ENCODE data around the gene ATF6B.
"Not testable (repeated sequence)": the region's sequence is repeated elsewhere in the genome, so short reads cannot be mapped to it uniquely, and the experiment has no call there.

The ATF6B gene

DNA sequence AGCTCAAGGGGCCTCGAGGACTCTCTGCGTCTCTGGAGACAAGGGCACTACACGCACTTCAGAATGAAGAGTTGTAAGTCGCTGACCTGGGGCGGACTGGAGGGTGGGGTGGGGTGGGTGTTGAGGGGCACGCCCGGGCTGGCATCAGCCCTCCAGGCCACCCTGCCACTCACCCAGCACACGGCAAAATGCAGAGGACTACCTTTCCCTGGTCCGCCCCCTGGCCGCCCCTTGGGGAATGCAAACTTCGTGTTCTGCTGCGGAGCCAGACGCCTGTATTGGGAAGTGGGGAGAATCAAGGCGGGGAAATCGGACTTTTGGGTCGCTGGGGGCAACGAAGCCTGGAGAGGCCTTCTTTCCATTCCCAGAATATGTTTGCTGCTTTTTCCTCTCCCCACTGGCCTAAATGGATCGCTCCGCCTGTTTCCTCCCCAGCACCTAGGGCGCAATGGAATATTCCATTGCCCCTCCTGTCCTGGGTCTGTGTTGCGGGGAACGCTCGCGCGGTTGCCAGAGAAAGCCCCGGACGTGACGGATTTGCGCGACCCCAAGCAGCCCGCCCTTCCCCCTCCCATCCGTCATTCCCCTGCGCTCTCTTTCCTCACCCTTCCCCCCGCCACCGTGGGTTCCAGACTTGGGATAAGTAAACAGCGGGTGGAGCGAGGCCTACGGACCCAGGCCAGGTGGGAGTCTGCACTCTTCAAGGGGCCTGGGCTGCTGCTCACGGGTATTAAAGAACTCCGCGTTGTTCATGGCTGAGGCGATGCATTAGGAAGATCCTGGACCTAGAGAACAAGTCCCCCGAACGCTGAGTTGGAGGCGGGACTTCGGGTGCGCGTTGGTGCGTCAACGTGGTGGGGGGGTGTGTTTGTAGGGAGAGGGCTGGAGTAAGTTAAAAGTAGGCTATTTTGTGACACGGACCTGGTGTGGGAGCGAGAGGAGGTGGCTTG, 25.8 kb upstream of the ATF6B start, which contains the start of gene PPT2:
Gene PPT2 (plus strand): TSS at position 578 of the 950 bp plus-strand sequence. CDS start 454 bp downstream, outside the sequence.
- DNase-seq, result peak; percentile 79

DNA sequence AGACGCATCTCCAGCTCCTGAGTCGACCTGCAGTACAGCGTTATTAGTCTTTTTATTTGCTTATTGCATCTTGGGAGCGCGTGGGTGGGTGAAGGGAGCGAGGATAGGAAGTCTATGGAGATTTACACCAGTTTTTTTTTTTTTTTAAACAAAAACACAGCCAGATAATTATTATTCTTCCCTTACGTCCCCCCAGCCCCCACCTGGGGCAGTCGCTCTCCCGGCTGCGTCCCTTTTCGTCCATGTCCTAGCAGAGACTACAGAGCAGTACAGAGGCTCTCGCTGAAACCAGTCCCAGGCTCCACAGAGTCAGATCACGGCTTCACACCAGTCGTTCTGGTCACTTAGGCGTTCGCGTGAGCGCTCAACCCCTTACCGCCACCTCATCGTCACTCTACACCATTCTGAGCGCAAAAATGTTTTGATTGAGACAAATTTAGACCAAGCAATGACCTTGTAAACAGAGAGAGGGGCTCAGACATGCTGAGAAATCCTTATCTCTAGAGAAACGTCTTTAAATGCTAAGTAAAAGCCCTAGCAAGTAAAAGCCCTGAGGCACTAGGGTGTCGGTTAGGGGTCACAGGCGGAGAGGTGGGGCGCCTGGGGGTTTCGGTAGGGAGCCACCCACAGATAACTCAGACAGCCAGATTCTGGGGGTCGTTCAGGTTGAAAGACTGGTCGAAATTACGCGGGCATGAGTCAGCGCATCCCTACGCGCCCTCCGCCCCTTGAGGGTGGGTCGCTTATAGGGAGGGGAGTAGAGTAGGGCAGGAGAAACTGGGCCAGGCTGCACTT, 24.9 kb upstream of the ATF6B start:
- DNase-seq, result no peak

DNA sequence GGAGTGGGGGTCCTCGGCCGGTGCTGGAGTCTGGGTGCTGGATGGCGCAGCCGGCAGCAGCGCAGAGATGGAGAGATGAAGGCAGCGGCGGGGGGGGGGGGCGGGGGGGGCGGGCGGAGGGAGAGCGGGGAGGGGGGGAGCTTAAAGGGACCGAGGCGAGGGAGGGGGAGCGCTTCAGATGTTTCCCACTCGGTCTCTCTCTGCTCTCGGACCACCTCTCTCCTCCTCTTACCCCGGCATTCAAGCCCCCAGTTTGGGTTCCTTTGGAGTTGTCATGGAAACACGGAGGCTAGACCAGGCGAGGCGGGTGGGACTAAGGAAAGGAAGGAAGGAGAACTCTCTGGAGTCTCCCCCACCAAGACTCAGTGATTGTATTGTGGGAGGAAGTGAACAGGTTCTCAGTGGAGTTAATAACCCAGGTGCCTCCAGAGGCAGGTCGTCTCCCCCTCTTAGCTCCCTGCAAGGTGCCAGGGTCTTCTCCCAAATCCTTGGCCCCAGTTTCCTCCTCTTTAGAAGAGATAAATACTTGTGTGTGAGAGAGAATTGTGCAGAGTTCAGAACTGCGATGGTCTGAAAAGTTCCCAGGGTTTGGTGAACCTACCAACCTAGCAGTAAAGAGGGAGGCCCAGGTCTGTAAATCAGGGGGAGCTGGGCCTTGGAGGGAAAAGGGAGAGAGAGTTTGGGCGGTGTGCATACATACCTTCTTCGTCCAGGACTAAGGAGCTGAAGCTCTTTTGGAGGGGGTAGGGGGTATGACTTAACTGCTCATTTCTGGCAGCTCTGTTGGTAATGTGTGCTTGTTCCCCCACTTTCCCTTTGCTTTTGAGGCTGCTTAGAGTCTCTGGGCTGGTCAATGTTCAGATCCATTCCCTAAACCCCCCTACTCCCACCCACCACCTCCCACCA, 24.1 kb upstream of the ATF6B start, which contains the start of gene PRRT1:
Gene PRRT1 (minus strand): TSS at position 77 of the 906 bp plus-strand sequence. CDS start 112 bp downstream, outside the sequence.
- DNase-seq, result no peak

DNA sequence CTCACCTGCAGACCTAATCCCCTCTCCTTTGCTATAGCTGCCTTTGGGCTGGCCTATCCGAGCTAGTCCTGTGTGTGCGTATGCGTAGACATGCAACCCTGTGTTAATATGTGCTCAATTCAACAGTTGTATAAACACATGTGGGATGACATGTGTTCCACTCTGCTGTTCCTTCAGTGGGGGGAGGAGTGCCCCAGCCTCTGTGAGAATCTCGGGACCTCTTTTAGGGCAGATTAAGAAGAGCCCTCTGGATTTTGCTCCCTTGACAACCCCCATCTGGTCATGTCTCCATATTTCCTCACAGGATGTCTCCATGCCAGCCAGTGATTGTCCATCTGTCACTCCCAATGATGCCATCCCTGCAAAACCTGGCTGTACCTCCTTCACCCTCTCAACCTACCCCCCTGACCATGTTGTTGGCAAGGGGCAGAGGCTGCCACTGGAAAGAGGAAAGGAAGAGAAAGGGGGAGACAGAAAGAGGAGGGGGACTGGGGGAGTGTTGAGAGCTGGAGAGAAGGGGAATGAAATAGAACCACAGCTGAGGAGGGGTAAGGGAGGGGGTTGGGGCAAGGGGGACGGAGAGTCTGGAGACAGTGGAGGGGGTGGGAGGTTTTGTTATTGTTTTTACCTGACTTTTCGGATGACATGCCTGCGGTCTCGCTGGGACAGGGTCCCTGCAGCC, 23.3 kb upstream of the ATF6B start:
- DNase-seq, result no peak

DNA sequence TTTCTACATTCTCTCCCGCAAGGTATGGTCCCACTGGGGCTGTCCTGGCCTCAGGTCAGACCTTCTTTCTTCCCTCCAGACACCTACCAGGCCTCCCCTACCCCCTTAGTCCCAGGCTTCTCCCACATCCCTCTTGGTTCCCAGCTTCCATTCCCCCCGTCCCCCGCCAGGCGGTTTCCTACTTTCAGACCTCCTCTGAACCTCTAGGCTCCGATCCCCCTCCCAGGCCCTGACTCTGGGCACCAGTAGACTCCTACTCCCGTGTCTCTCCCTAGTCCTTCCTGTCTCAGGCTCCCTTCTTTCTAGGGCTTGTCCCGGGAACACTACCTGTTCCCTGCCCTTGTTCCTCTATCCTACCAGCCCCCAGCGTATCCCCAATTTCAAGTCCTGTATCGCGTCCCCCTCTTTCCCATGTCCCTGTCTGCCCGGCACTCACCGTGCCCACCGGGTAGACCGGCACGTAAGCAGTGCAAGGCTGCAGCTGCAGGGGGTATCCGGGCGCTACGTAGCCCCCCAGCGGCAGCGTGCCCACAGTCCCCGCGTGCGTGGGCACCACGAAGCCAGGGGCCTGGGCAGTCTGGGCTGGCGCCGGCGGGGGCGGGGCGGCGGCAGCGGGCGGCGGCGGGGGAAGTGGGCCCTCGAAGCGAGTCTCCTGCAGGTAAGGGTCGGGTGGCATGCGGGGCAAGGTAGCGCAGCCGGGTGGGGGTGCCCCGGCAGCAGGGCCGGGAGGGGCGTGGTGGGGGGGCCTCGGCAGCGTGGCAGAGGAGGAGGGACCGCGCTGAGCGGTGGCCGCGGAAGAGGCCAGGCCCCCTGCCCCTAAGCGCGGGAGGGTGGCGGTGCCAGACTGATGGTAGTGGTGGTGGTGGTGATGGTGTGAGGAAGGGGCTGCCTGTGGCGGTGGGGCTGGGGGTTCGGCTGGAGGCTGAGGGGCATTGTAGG, 22.2 kb upstream of the ATF6B start:
- DNase-seq, result no peak

DNA sequence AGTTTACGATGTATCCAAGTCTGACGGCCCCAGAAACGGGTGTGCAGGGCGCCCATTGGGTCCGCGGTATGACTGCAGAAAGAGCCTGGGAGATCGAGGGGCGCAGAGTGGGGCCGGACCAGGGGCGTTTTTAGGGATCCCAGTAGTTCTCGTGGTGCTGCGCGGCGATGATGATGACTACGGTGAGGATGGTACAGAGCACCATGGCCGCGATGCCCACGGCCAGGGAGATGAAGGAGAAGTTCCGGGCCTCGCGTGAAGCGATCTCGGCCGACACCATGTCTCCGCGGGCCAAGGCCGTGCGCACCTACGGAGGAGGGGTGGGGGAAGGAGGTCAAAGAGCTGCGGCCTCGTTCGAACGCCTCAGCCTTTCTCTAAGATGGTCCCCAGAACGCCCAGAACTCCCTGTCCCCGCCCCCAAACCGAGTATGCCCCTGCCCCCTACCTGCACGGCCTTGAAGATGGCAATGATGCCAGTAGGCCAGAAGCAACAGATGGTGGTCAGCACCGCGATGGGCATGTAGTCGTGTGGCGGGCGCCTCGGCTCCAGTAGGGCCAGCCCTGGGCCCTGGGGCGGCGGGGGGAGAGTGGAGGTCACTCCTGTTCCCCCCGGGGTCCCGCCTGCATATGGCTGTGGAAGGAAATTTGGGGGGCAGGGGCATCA, 21.2 kb upstream of the ATF6B start:
- DNase-seq, result no peak

DNA sequence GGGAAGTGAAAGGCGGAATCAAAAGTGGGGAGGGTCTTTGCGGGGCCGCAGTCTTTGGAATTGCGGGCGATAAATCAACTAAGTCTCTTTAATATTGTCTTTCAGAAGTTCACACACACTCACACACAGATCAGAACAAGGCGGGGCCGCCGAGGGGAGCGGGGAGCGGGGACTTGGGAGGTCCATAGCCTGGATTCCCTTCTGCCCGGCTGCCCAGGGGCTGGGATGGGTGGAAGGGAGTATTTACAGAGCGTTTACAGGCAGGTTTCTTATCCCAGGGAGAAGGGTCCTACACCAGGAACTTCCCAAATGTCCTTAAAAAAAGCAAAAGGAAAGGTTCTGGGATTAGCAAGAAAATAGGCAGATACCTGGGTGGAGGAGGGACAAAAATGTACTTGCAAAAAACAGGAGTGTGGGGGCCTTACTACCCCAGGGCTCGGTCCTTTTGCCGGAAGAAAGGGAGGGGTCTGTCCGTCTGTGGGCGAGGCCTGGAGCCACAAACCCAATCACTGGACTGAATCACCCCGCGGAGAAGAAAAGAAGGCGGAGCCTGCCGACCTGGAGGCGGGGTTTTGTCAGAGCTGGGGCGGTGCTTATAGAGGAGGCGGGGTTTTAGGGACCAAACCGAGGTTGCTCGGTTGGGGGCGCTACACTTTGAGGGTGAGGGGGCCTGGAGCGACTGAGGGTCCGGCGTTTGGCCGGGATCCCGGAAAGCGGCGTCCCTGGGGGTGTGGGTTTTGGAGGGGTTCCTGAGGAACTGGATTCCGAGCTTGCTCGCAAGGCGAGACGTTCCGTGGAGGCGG, 20.4 kb upstream of the ATF6B start:
- DNase-seq, result no peak

DNA sequence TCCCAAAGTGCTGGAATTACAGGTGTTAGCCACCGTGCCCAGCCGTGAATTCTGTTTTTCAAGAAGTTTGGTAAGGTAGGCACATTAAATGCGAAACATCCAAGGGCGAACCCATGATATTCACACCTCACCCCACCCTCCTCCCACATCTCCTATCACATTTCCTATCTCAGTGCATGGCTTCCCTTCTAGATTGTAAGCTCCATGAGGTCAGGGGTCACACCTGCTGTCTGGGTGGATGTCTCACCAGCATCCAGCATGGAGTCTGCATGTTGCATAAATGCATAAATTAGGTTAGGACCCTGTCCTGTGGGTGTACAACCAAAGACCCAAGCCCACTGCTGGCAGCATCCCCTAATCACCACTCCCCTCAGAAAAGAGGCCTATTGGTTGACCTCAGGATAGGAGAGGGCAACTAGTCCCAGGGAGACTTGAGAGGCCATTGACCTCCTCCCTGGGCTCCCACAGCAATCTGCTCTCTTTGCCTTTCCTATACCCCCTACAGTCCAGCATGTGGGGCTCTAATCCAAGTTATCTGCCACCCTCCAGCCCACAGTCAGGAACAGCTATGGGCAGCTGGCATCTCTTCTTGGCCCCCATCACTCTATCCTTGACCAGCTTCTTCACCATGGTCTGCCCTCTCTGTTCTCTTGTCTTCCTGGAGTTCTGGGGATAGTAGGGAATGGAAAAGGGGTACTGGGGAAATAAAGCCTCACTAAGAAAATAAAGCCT, 19.5 kb upstream of the ATF6B start:
- no peak for DNase-seq

DNA sequence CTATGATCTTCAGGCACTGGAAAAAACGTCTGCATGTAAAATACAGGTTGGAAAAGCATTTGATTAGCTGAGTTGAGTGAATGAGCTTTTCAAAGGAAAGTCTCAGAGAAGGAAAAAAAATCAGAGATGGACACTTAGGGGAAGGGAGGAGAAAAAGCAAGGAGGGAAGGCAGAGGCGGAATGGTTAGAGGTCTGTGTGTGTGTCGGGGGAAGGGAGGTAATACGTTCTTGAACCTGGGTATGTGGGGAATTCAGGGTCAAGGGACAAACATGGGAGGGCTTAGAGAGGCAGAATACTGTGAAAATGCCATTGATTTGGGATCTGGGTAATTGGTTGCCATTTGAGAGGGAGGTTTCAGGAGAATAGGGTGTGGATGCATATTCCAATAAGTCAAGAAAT, 18.6 kb upstream of the ATF6B start:
- DNase-seq, result no peak

DNA sequence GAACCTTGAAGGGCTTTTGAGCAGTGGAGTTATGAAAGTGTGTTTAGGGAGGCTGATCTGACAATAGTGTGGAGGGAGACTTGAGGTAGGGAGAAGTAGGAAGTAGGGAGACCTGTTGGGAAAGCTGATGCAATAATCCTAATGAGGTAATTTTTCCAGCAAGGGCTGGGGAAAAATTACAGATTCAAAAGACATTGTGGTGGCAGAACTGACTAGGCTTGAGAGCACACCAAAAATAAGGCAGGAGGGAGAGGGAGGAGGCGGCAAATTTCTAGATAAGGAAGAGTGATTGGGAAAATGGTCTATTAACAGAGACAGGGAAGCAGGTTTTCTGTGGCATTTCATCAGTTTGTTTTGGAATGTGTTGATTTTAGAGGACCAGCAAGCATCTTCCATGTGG, 18.2 kb upstream of the ATF6B start:
- DNase-seq, result no peak

DNA sequence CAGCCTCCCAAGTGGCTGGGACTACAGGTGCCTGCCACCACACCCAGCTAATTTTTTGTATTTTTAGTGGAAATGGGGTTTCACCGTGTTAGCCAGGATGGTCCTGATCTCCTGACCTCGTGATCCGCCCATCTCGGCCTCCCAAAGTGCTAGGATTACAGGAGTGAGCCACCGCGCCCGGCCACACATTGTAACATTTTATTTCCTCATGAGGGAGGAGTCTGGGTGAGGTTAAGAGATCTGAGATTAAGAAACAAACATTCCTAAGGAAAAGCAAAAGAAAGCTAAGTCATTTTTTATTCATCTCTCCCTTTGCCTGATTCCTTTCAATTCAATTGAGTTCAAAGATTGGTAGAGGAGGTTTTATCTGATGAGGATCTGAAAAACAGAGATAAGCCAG, 16.2 kb upstream of the ATF6B start:
- DNase-seq, result not testable (repeated sequence)

DNA sequence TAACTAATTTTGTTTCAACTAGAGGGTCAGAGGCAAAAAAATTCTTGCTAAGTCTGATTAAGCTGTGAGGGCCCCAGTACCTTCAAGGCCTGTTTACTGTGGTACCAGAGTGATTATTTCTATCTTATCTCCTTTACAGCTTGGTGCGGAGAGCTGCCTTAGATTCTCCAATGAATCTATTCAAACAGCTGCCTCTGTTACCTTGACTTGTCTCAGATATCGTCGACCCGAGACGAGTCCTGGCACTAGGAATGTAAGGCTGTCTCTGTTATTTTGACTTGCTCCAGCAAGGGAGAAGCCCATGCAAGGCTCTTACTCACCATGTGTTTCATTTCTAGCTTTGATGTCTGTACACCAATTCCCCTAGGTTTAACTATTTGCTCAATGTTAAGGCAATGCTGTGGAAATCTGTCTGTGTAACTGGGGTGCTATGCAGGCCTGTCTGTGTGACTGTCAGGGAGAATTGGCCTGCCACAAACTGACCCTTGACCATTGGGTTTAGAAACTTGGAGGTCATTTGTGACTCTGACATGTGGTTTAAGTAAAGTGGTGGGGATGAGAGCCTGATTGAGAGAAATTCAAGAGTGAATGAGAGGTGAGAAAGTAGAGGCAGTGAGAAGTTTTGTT, 12.5 kb upstream of the ATF6B start:
- no peak for DNase-seq

DNA sequence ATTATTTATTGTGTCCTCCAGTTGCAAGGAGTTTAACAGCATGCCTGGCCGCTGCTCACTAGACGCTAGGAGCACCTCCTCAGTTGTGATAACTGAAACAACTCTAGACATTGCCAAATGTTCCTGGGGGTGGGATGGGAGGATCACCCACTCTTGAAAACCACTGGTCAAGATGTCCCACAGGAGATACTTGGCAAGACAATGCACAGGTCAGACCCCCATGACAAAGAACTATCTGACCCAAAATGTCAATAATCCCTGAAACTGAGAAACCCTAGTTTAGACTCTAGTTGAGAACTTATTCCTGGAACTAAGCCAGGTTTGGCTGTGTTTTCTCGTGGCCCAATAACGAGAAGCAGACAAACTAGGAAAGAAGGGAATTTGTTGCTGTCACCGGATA, 11.5 kb upstream of the ATF6B start:
- DNase-seq, result no peak

DNA sequence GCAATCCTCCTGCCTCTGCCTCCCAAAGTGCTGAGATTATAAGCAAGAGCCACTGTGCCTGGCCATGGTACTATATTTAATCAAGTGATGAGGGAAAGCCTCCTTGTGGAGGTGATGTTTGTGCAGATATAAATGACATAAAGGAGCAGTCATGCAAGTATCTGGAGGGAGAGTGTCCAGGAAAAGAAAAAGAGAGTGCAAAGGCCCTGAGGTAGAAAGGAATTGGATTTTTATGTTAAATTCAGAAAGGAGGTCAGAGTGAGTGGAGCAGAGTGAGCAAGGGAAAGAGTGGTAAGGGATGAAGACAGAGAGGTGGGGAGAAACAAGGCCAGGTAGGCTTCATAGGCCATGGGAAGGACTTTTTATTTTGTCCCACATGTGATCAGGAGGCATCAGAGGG, 9.4 kb upstream of the ATF6B start:
- no peak for DNase-seq

DNA sequence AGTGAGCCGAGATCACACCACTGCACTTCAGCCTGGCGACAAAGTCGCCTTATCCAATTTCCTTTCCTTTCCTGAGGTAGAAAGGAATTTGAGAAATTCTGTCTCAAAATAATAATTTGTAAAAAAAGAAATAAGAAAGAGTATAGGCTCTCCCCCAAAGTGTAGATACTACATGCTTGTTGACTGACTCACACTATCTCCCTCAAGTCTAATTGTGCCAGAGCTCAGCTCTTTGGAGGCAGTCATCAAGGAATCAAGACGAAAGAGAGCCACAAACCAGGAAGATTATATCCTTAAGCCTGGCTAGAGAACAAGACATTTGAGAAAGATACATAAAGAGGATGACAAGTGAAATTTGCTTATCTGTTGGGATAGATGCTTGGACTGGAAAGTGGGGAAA, 5.7 kb upstream of the ATF6B start:
- no peak for DNase-seq

DNA sequence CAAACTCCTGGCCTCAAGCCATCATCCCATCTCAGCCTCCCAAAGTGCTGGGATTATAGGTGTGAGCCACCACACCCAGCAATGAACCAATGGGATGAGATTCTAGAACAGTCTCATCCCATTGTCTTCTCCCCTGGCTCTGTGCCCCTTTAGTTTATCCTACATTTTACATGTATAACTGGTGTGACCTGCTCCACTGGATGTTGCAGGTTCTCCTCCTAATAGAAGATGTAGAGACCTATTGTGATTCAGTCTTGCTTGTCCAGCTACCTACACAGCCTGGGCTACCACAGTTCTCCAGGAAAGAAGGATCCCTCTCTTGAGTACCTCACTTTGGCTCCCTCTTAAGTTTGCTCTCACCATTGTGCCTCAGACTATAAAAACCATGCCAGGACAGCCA, 4.1 kb upstream of the ATF6B start:
- DNase-seq, result no peak

DNA sequence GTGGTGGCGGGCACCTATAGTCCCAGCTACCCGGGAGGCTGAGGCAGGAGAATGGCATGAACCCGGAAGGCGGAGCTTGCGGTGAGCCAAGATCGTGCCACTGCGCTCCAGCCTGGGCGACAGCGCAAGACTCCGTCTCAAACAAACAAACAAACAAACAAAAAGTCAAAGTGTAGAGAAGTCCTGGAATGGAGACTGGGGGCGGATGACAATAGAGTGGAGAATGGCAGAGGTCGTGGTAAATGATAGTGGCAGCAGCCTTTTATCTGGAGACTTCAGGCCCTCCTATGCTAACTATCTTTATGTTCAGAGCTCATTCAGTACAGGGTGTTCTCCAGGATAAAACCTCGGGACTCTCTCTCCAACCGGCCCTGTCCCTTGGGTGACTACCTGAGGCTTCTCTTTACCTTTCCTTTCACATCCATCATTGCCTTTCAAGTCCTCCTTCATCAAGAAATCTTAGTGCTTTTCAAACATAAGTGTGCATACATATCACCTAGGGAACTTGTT, 3.4 kb upstream of the ATF6B start:
- DNase-seq, result no peak
